ENCODE results near the gene MACO1.

MACO1 gene

DNA sequence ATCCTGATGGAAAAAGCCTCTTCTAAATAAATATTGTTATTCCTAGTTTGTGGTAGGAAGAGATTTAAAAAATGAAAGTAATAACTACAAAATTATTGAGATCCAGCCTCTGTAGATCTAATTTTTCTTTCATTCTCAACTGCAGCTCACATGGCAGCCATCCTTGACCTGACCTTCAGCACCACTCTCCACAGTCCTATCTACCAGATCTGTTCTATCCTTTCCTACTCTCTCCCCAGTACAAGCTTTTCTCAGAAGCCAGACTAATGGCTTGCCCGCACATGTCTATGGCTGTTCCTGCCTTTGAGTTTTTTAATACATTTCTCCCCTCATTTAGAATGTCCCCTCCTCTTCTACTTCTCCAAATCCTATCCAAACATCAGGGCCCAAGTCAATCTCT lies 51.5 kb downstream of the MACO1 start:
- no peak for ATAC-seq
- no peak for TF ChIP-seq ZNF565 (CRISPR knock-in tag; conservative IDR thresholded peaks at IDR 0.05; ENCODE audit: low read depth)
- TF ChIP-seq PPARA (CRISPR knock-in tag; IDR thresholded peaks at IDR 0.05; ENCODE audit: borderline replicate concordance) = no peak
- TF ChIP-seq ISL1 (CRISPR knock-in tag; IDR thresholded peaks at IDR 0.05) = no peak
- TF ChIP-seq BACH2 (CRISPR knock-in tag; IDR thresholded peaks at IDR 0.05; ENCODE audit: borderline replicate concordance) = no peak
- TF ChIP-seq SNAI2 (CRISPR knock-in tag; IDR thresholded peaks at IDR 0.05) = no peak
- no peak for TF ChIP-seq ZFP30 (CRISPR knock-in tag; IDR thresholded peaks at IDR 0.05)
- TF ChIP-seq ZNF70 (CRISPR knock-in tag; IDR thresholded peaks at IDR 0.05) = no peak
- TF ChIP-seq, protein P1, sequence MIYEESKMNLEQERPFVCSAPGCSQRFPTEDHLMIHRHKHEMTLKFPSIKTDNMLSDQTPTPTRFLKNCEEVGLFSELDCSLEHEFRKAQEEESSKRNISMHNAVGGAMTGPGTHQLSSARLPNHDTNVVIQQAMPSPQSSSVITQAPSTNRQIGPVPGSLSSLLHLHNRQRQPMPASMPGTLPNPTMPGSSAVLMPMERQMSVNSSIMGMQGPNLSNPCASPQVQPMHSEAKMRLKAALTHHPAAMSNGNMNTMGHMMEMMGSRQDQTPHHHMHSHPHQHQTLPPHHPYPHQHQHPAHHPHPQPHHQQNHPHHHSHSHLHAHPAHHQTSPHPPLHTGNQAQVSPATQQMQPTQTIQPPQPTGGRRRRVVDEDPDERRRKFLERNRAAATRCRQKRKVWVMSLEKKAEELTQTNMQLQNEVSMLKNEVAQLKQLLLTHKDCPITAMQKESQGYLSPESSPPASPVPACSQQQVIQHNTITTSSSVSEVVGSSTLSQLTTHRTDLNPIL (CRISPR knock-in tag; IDR thresholded peaks at IDR 0.05; ENCODE audit: low read depth) = no peak
- TF ChIP-seq RARB (CRISPR knock-in tag; IDR thresholded peaks at IDR 0.05) = no peak
- no peak for TF ChIP-seq TCF4 (CRISPR knock-in tag; IDR thresholded peaks at IDR 0.05; ENCODE audit: borderline replicate concordance)
- no peak for TF ChIP-seq ESRRG (CRISPR knock-in tag; IDR thresholded peaks at IDR 0.05)

DNA sequence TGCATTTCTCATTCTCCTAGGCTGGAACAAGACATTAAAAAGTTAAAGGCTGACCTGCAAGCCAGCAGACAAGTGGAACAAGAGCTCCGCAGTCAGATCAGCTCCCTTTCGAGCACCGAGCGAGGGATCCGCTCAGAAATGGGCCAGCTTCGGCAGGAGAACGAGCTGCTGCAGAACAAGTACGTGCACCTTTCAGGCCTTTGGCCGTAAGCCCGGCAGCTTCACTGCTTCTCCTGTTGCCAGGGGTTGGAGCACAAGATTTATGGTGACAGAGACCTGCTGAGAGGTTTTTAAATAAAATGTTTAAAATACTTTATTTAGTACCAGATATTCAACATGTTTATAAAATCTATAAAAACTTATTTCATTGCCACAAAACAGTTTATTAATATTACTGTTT lies 53.4 kb downstream of the MACO1 start:
- TF ChIP-seq, protein P1 (CRISPR knock-in tag; IDR thresholded peaks at IDR 0.05; ENCODE audit: low read depth) = no peak
- TF ChIP-seq ZNF565 (CRISPR knock-in tag; conservative IDR thresholded peaks at IDR 0.05; ENCODE audit: low read depth) (no peak), ISL1 (CRISPR knock-in tag; IDR thresholded peaks at IDR 0.05) (no peak), ZC3H10 (CRISPR knock-in tag; IDR thresholded peaks at IDR 0.05) (no peak), CSDC2 (CRISPR knock-in tag; IDR thresholded peaks at IDR 0.05) (no peak), ARNTL (CRISPR knock-in tag; IDR thresholded peaks at IDR 0.05; ENCODE audit: borderline replicate concordance, low read depth) (no peak), BACH2 (CRISPR knock-in tag; IDR thresholded peaks at IDR 0.05; ENCODE audit: borderline replicate concordance) (no peak), TOX (CRISPR knock-in tag; IDR thresholded peaks at IDR 0.05; ENCODE audit: borderline replicate concordance) (no peak), GLIS3 (CRISPR knock-in tag; IDR thresholded peaks at IDR 0.05) (no peak), ZFP3 (CRISPR knock-in tag; IDR thresholded peaks at IDR 0.05) (no peak), ESRRG (CRISPR knock-in tag; IDR thresholded peaks at IDR 0.05) (no peak)
- TF ChIP-seq, protein P2, sequence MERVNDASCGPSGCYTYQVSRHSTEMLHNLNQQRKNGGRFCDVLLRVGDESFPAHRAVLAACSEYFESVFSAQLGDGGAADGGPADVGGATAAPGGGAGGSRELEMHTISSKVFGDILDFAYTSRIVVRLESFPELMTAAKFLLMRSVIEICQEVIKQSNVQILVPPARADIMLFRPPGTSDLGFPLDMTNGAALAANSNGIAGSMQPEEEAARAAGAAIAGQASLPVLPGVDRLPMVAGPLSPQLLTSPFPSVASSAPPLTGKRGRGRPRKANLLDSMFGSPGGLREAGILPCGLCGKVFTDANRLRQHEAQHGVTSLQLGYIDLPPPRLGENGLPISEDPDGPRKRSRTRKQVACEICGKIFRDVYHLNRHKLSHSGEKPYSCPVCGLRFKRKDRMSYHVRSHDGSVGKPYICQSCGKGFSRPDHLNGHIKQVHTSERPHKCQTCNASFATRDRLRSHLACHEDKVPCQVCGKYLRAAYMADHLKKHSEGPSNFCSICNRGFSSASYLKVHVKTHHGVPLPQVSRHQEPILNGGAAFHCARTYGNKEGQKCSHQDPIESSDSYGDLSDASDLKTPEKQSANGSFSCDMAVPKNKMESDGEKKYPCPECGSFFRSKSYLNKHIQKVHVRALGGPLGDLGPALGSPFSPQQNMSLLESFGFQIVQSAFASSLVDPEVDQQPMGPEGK (CRISPR knock-in tag; IDR thresholded peaks at IDR 0.05; ENCODE audit: borderline replicate concordance) = no peak
- TF ChIP-seq, protein P3, sequence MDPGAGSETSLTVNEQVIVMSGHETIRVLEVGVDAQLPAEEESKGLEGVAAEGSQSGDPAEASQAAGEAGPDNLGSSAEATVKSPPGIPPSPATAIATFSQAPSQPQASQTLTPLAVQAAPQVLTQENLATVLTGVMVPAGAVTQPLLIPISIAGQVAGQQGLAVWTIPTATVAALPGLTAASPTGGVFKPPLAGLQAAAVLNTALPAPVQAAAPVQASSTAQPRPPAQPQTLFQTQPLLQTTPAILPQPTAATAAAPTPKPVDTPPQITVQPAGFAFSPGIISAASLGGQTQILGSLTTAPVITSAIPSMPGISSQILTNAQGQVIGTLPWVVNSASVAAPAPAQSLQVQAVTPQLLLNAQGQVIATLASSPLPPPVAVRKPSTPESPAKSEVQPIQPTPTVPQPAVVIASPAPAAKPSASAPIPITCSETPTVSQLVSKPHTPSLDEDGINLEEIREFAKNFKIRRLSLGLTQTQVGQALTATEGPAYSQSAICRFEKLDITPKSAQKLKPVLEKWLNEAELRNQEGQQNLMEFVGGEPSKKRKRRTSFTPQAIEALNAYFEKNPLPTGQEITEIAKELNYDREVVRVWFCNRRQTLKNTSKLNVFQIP (CRISPR knock-in tag; IDR thresholded peaks at IDR 0.05; ENCODE audit: borderline replicate concordance, low read depth) = no peak
- no peak for ATAC-seq

DNA sequence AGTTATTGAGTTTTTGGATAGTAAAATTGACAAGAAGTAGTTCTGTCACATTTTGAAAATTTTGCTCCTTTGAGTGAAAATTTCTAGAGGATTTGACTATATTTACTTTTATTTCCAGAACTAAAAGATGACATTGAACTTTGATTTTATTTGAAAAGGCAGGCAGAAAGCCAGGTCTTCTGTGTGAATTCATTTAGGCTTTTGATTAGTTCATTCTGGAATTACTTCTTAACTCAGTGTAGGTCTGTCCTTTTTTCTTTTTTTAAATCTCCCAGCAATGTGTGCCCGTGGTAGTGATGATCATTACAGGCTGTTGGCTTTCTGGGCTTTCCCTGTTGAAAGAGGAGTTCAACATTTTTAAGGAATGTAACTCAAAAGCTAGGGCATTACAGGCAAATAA lies 53.8 kb downstream of the MACO1 start:
- no peak for ATAC-seq
- TF ChIP-seq, protein P2 (CRISPR knock-in tag; IDR thresholded peaks at IDR 0.05; ENCODE audit: borderline replicate concordance) = no peak
- no peak for TF ChIP-seq PPARA (CRISPR knock-in tag; IDR thresholded peaks at IDR 0.05; ENCODE audit: borderline replicate concordance)
- TF ChIP-seq, protein P4, sequence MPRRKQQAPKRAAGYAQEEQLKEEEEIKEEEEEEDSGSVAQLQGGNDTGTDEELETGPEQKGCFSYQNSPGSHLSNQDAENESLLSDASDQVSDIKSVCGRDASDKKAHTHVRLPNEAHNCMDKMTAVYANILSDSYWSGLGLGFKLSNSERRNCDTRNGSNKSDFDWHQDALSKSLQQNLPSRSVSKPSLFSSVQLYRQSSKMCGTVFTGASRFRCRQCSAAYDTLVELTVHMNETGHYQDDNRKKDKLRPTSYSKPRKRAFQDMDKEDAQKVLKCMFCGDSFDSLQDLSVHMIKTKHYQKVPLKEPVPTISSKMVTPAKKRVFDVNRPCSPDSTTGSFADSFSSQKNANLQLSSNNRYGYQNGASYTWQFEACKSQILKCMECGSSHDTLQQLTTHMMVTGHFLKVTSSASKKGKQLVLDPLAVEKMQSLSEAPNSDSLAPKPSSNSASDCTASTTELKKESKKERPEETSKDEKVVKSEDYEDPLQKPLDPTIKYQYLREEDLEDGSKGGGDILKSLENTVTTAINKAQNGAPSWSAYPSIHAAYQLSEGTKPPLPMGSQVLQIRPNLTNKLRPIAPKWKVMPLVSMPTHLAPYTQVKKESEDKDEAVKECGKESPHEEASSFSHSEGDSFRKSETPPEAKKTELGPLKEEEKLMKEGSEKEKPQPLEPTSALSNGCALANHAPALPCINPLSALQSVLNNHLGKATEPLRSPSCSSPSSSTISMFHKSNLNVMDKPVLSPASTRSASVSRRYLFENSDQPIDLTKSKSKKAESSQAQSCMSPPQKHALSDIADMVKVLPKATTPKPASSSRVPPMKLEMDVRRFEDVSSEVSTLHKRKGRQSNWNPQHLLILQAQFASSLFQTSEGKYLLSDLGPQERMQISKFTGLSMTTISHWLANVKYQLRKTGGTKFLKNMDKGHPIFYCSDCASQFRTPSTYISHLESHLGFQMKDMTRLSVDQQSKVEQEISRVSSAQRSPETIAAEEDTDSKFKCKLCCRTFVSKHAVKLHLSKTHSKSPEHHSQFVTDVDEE (CRISPR knock-in tag; IDR thresholded peaks at IDR 0.05) = no peak
- no peak for TF ChIP-seq ZFP3 (CRISPR knock-in tag; IDR thresholded peaks at IDR 0.05)

All from SK-N-SH treated with all-trans-retinoic acid at 6 μM for 48 hours (cell line).